Adipocyte (in vitro differentiated cells): ENCODE results near the gene DUSP8.
A peak's percentile ranks its signal among the peaks of the same experiment; 100 is the strongest.

ENCODE experiments used
- DNase-seq: peaks from one replicate; pipeline ENCODE4 v3.0.0-alpha.2; 2015; ENCODE audit warnings: low read depth
- H3K27me3 ChIP-seq: replicated peaks from 2 replicates; pipeline ENCODE4 v1.7.0; 2013; ENCODE audit warnings: mild to moderate bottlenecking, low read length, moderate library complexity; ENCODE audit not compliant: control insufficient read depth, insufficient read depth
- H3K36me3 ChIP-seq: 2 replicates; pipeline ENCODE4 v1.7.0; 2013; ENCODE audit warnings: low read length, mild to moderate bottlenecking, moderate library complexity; ENCODE audit not compliant: control insufficient read depth, insufficient read depth, severe bottlenecking
- H3K4me1 ChIP-seq: 2 replicates; pipeline ENCODE4 v1.7.0; 2013; ENCODE audit warnings: mild to moderate bottlenecking, low read length, moderate library complexity; ENCODE audit not compliant: control insufficient read depth, insufficient read depth
- H3K4me3 ChIP-seq: 2 replicates; pipeline ENCODE4 v1.7.0; 2013; ENCODE audit warnings: mild to moderate bottlenecking, low read length, moderate library complexity
- H3K9ac ChIP-seq: 2 replicates; pipeline ENCODE4 v1.7.0; 2013; ENCODE audit warnings: mild to moderate bottlenecking, low read length, moderate library complexity
- H3K9me3 ChIP-seq: 2 replicates; pipeline ENCODE4 v1.7.0; 2013; ENCODE audit warnings: mild to moderate bottlenecking, low read length, moderate library complexity; ENCODE audit not compliant: control insufficient read depth

Gene DUSP8

DNA sequence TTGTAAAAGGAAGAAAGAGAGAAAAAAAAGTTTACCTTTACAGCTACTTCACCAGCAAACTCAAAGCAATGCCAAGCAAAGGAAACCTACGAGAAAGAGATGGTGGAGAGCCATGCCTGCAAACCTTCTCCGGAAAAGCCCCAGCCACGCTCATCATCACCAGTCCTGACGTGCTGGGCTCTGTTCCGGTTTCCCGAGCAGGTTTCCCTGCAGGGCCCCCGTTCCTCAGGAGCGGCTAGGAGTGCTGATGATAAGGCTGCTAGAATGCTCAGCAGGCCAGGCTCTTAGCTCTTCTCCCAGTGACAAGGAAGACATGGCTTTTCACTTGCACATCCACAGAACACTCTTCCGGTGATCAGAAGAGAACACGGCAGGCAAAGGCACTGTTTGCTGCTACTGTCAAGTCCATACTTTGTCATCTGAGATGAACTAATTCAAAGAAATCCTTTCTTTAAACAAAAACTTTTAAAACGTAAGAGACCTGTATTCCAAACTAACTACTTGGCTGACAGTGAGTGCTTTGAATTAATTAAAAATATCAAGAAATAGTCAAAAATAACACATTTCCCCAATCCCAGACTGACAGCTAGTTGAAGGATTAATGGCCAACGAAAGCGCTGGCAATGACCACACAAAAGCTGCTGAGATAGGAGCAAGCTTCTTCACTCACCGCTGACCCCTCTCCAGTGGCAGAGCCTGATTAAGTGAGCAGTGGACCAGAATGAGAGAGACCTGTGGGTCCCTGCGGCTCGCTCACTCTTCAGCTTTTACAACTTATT, 35.8 kb downstream of the DUSP8 start:
- no peak for DNase-seq
- Histone ChIP-seq H3K36me3 (peaks cover 6% of the 10 kb centered on the region), H3K27me3 (peaks cover 21% of the 10 kb centered on the region), H3K4me3 (no peak overlapping the region), H3K4me1 (peaks cover 33% of the 10 kb centered on the region), H3K9ac (no peak overlapping the region), H3K9me3 (peaks cover 5% of the 10 kb centered on the region)

DNA sequence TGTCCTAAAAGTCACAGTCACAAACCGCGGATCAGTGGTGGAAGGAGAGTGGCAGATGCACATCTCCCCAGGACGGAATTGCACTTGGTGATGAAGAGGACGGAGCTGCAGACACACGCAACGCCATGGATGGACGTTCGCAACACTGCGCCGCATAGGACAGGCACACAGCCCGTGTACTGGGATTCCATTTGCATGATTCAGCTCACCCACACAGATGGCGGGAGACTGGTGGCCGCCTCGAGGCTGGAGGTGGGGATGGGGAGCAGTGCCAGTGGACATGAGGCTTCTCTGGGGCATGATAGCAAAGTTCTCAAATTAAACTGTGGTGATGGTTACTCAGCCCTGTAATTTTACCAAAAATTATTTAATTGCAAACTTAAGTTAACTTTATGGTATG, 37.4 kb downstream of the DUSP8 start:
- H3K9ac ChIP-seq, result no peak overlapping the region
- no peak for DNase-seq
- H3K9me3 ChIP-seq, result peaks cover 5% of the 10 kb centered on the region
- H3K4me1 ChIP-seq, result peaks cover 34% of the 10 kb centered on the region
- no peak overlapping the region for H3K4me3 ChIP-seq
- H3K36me3 ChIP-seq, result peaks cover 6% of the 10 kb centered on the region
- peaks cover 13% of the 10 kb centered on the region for H3K27me3 ChIP-seq

DNA sequence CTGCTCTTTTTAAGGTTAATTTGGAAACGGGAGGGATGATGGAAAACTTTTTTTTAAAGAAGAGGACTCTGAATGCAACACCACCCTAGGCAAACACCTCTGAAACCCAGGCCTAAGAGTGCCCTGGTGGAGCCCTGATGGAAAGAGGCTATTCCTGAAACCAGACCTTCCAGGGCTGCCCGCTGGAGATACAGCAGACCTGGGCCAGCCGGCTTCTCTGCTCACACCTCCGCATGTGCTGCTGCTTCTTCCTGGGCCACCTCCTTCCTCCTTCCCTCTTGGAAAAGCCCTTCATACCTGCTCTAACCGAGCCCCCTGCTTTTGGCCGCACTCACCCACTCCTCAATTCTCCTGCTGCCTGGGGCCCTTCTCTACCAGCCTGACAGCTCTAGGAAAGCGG, 37.9 kb downstream of the DUSP8 start:
- Histone ChIP-seq H3K4me1 (peaks cover 34% of the 10 kb centered on the region), H3K9me3 (peaks cover 5% of the 10 kb centered on the region), H3K9ac (no peak overlapping the region), H3K36me3 (peaks cover 6% of the 10 kb centered on the region), H3K4me3 (no peak overlapping the region), H3K27me3 (peaks cover 10% of the 10 kb centered on the region)
- no peak for DNase-seq

DNA sequence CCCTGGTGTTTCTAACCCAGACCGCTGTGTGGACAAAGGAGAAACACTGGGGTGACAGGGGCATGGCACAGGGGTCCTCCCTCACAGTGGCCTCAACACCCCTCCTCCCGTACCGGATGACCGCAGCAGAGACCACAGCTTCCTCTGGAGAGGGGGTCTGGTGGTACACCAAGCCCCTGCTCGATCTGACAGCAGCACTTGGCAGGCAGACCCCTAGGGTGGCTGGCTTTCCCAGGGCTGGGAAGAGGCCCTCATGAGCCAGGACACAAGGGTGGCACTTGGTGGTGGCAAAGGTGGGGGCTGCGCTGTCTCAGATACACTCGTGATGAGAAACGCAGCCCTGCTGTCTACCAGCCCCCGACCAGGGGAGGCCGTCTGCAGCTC, 38.7 kb downstream of the DUSP8 start:
- Histone ChIP-seq H3K9ac (no peak overlapping the region), H3K4me1 (peaks cover 34% of the 10 kb centered on the region), H3K27me3 (peaks cover 7% of the 10 kb centered on the region), H3K9me3 (peaks cover 3% of the 10 kb centered on the region), H3K4me3 (no peak overlapping the region), H3K36me3 (peaks cover 6% of the 10 kb centered on the region)
- no peak for DNase-seq

DNA sequence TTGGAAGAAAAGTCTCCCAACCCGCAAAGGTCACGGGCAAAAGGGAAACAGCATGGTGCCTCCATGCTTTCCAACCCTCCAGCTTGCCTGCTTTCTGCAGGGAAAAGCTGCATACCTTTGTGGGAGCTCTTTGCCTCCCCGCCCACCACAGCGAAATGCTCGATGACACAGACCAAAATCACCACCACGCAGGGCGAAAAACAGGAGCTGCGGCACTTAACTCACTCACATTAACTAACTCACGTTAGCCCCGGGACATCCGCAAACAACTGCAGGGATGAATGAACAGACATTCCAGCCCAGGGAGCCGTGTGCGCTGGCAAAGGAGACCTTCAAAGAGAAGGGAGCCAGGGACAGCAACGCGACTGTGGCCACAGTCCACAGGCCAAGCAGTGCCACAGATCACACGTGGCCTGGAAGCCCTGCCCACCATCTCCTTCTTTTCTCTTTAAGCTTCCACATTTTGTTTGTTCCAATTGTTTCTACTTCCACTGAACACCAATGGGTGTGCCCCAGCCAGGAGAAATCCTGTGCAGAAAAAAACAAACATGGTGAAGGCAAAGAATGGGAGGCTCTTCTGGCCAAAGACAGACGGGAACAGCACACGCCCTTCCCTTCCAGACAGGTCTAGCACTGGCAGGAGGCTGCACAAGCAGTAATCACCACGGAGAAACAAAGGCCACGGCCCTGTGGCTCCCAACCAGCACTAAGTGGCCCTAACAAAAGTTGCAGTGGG, 39.3 kb downstream of the DUSP8 start:
- H3K27me3 ChIP-seq, result peaks cover 1% of the 10 kb centered on the region
- H3K36me3 ChIP-seq, result peaks cover 6% of the 10 kb centered on the region
- no peaks in the 10 kb centered on the region for H3K9me3 ChIP-seq
- DNase-seq, result no peak
- no peak overlapping the region for H3K4me3 ChIP-seq
- no peak overlapping the region for H3K9ac ChIP-seq
- H3K4me1 ChIP-seq, result peaks cover 34% of the 10 kb centered on the region

DNA sequence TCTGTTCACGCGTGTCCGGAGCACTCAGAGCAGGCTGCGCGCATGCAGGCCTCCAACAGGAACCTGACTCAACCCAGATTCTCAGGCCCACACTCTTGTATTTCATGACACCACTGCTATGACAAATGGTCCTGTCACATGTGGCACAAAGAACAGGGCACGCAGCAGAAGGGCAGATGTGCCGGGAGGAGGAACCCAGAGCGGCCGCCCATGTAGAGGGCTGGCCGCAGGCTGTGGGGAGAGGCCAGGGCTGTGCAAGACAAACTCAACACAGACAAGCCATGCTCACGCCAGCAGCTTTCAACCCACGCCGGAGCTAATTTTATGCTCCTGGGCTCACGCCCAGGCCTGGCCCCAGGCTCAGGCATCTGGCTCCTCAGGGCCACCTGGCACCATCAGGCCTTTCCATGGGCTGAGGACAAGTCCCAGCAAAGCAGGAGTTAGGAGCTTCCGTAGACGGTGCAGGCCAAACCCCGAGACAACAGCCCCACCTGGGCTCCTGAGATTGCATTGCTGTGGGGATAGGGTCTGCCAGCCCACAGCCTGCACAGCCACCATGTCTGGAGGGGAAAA, 40.0 kb downstream of the DUSP8 start:
- H3K4me3 ChIP-seq, result no peak overlapping the region
- peaks cover 6% of the 10 kb centered on the region for H3K36me3 ChIP-seq
- no peak for DNase-seq
- H3K4me1 ChIP-seq, result peaks cover 30% of the 10 kb centered on the region
- no peaks in the 10 kb centered on the region for H3K27me3 ChIP-seq
- H3K9me3 ChIP-seq, result no peaks in the 10 kb centered on the region
- H3K9ac ChIP-seq, result peak overlapping the region; percentile 41

DNA sequence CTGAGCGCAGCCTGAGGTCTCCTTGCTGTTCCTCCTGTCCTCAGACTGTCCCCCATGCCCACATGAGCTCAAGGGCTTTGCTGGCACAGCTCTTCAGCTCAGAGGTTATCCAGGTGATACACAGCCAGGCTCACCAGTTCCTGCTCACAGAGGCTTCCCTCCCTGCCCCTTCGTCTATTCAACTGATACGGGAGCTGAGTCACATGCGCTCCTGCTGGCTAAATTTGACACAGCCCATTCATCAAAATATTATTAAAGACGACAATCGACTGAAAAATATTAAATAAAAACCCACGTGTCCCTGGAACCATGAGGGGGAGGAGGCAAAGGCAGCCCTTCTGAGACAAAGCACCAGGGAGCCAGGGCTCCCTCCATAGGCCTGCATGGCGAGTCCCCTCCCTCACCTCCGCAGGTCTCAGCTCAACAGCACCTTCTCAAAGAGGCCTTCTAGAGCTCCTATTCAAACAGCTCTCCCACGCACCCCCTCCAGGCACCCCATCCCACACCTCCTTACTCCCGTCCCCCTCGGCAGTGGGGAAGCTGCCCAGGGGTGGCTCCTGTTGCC, 40.5 kb downstream of the DUSP8 start:
- Histone ChIP-seq H3K9me3 (no peaks in the 10 kb centered on the region), H3K36me3 (peaks cover 6% of the 10 kb centered on the region), H3K4me3 (no peak overlapping the region), H3K9ac (peak overlapping the region; percentile 41), H3K4me1 (peaks cover 30% of the 10 kb centered on the region), H3K27me3 (no peaks in the 10 kb centered on the region)
- no peak for DNase-seq

DNA sequence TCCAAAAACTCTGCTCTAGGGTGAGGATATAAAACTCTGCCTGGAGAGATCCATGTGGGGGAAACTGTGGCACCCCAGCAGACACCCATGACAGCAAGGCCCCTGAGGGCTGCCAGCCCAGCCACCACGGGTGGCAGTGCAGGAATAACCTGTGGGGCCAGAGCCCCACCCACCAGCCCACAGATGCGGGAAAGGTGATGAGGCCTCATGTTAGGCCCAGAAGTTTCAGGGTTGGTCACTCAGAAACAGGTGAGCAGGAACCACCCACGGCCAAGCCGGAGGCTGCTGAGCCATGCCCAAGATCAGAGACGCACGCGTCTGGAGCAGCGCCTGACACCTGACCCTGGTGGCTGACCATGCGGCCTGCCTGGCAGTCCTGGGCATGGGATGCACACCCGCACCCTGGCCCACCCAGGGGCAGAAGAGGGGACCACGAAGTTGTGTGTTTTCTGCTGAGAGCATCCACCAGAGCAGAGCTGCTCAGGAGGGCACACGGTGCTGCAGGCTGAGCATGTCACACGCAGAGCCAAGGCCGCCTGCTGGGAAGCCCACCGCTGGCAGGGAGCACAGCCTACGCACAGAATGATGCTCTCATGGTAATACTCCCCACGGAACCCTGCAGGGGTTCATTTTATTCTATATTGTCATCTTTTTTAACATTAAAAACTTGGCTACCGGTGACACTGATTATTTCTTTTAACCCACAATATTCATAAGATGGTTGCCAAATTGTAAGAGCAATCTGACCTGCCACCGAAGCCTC, 41.2 kb downstream of the DUSP8 start:
- no peaks in the 10 kb centered on the region for H3K9me3 ChIP-seq
- H3K4me1 ChIP-seq, result peaks cover 30% of the 10 kb centered on the region
- no peaks in the 10 kb centered on the region for H3K27me3 ChIP-seq
- no peak for DNase-seq
- no peak overlapping the region for H3K9ac ChIP-seq
- no peak overlapping the region for H3K4me3 ChIP-seq
- peaks cover 6% of the 10 kb centered on the region for H3K36me3 ChIP-seq

DNA sequence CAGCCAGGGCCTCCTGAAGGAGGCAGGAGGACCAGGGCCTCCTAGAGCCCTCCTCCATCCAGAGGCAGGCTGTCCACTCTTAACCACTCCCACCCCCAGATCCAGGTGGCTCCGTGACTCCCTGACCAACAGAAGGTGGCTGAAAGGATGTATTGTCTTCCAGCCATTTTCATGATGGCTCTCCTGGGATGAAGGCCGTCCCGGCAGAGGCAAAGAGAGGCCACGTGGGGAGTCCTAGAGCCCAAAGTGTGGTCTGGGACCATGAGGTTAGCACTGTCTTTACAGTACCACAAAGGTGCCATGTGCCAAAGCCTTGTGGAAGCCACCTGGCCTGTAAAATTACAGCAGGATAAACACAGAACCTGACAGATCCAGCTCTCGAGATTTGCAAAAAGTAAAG, 42.3 kb downstream of the DUSP8 start:
- peaks cover 6% of the 10 kb centered on the region for H3K36me3 ChIP-seq
- H3K4me3 ChIP-seq, result no peak overlapping the region
- H3K27me3 ChIP-seq, result no peaks in the 10 kb centered on the region
- no peaks in the 10 kb centered on the region for H3K9me3 ChIP-seq
- peaks cover 26% of the 10 kb centered on the region for H3K4me1 ChIP-seq
- H3K9ac ChIP-seq, result no peak overlapping the region
- no peak for DNase-seq

DNA sequence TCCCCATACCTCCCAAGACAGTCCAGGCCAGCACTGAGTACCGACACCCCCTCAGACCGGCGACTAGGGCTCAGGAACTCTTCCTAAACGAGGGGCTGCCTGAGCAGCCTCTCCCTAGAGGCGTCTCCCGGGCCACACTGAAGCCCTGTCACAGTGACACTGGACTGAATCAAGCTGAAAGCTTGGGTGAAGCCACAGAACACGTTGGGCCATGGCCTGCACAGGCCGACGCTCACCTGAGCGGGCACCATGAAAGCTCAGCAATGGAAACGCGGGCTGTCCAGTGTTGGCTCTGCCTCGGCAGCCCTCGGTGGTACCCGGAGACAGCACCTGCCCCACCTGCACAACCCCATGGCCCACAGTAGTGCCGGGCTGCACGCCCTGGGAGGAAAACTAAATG, 42.8 kb downstream of the DUSP8 start:
- Histone ChIP-seq H3K4me3 (no peak overlapping the region), H3K27me3 (no peaks in the 10 kb centered on the region), H3K36me3 (peaks cover 2% of the 10 kb centered on the region), H3K9ac (no peak overlapping the region), H3K9me3 (no peaks in the 10 kb centered on the region), H3K4me1 (peaks cover 21% of the 10 kb centered on the region)
- DNase-seq, result no peak

DNA sequence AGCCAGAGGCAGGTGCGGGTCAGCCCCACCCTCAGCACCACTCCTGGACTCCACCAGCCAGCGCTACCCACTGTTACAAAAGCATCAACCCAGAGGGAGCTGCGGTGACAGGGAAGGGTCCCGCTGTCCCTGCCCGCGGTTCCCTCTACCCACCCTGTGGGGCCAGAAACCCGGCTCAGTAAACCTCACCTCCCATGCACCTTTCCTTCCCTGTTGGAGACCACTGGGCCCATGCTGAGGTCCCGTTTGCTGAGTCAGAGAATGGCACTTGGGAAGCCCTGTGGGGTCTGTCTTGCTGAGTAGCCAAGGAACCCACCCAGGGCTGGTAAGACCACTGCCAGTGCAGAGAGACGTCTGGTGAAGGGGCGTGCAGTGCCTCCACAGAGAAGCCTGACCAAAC, 43.4 kb downstream of the DUSP8 start:
- H3K9ac ChIP-seq, result no peak overlapping the region
- H3K4me1 ChIP-seq, result peaks cover 22% of the 10 kb centered on the region
- H3K27me3 ChIP-seq, result no peaks in the 10 kb centered on the region
- no peak overlapping the region for H3K4me3 ChIP-seq
- no peaks in the 10 kb centered on the region for H3K9me3 ChIP-seq
- no peaks in the 10 kb centered on the region for H3K36me3 ChIP-seq
- DNase-seq, result no peak
